Vagina (tissue), 2 donors: ENCODE results near the gene HSPA4L.

Source experiments
- CTCF ChIP-seq, 3 experiments: fragments of 450-650 bp in 2 of 3; fragments of 200-600 bp in 1 of 3; sonication (generic) in 1 of 3; IDR thresholded peaks; one replicate each; pipeline ENCODE4 v1.5.1; 2017 to 2019; ENCODE audit warnings: antibody characterized with exemption in 3 of 3, mild to moderate bottlenecking in 2 of 3, moderate library complexity in 2 of 3
- POLR2A ChIP-seq, 2 donors: fragments of 450-650 bp; IDR thresholded peaks; one replicate each; pipeline ENCODE4 v1.6.1; 2017; ENCODE audit warnings: antibody characterized with exemption in 2 of 2, mild to moderate bottlenecking in 2 of 2, moderate library complexity in 2 of 2
- POLR2AphosphoS5 ChIP-seq, 2 donors: sonication (generic); formaldehyde crosslinking; IDR thresholded peaks; one replicate each; pipeline ENCODE4 v1.9.0; 2017; ENCODE audit warnings: antibody characterized with exemption in 2 of 2, mild to moderate bottlenecking in 2 of 2, low read depth in 1 of 2; ENCODE audit not compliant: insufficient read depth in 1 of 2

DNA sequence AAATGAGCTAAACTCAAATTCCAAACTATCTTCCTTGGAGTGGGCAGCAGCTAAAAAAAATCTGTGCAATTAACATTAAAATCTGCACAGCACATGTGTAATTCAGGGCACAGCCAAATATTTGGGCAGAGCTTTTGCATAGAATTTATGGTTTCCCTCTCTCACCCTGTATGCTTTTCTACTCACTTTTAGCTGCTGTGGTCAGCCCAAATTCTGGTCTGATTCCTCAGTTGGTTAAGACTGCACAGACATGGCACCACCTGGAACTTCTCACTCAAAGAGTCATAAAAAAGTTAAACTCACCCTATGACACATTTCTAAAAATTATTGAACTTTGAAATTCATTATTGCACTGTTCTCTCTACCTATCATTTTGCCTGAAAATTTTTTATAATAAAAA is 93.7 kb downstream of the HSPA4L start:
- TF ChIP-seq POLR2AphosphoS5 (IDR thresholded peaks at IDR 0.05; ENCODE audit: insufficient read depth in 1 of 2, low read depth in 1 of 2), result no peak
- TF ChIP-seq POLR2A (IDR thresholded peaks at IDR 0.05), result no peak
- TF ChIP-seq CTCF (IDR thresholded peaks at IDR 0.05), result no peak
